Gastrocnemius medialis (tissue), 4 donors: ENCODE data around the gene GPR146.

ENCODE experiments used
- CTCF ChIP-seq, 5 experiments: fragments of 450-650 bp in 3 of 5; fragments of 200-600 bp in 2 of 5; sonication (generic) in 2 of 5; IDR thresholded peaks in 4 of 5; conservative IDR thresholded peaks in 1 of 5; 1 replicate in 4 of 5; 2 replicates in 1 of 5; pipeline ENCODE4 v1.5.1; 2016 to 2019; ENCODE audit warnings: antibody characterized with exemption in 5 of 5, mild to moderate bottlenecking in 3 of 5, moderate library complexity in 3 of 5
- POLR2A ChIP-seq, 2 donors: fragments of 450-650 bp; IDR thresholded peaks; one replicate each; pipeline ENCODE4 v1.6.1; 2017; ENCODE audit warnings: antibody characterized with exemption in 2 of 2, mild to moderate bottlenecking in 2 of 2, moderate library complexity in 2 of 2

DNA sequence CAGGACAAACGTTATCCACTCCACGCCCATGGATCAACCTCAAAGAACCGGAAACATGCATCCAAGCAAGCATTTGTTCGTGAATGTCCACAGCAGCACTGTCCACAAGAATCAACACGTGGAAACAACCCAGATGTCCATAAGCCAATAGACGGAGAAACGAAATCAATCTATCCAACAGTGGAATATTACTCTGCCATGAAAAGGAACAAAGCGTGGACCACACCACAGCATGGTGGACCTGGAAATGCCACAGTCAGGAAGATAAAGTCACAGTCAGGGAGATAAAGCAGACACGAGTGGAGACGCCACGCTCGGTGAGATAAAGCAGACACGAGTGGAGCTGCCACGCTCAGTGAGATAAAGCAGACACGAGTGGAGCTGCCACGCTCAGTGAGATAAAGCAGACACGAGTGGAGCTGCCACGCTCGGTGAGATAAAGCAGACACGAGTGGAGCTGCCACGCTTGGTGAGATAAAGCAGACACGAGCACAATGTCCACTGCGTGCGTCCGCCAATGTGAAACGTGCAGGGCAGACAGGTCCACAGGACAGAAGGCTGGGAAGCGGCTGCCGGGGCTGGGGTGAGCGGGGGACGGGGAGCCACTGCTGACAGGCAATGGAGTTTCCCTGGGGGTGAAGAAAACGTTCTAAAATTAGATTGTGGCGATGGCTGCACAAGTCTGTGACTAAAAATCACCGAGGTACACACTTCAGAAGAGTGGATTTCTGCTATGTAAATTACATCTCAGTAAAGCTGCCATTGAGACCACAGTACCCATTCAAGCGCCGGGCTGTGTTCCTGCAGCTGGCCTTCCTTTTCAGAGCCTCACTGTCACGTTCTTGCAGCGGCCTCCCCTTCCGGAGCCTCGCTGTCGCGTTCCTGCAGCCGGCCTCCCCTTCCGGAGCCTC, 54.2 kb downstream of the GPR146 start:
- TF ChIP-seq POLR2A (IDR thresholded peaks at IDR 0.05) (no peak), CTCF (IDR thresholded peaks at IDR 0.05 in 4 of 5, conservative IDR thresholded peaks at IDR 0.05 in 1 of 5) (no peak)
